Neural crest cell (in vitro differentiated cells): Measurements from ENCODE around the gene PRR16. TPM values are rescaled to one million over a fixed set of nuclear protein-coding genes. Genes with fewer than 3 reads are reported as not detected.

ENCODE experiments used
- DNase-seq: peaks from one replicate; pipeline ENCODE4 v3.0.0; 2021; ENCODE audit warnings: low read depth, mixed read lengths, low spot score
- H3K27ac Mint-ChIP-seq: one replicate; pipeline ENCODE4 v1.8.0; 2021; ENCODE audit warnings: mild to moderate bottlenecking, mixed read lengths; ENCODE audit not compliant: unreplicated experiment
- H3K27me3 Mint-ChIP-seq: 2 replicates; pipeline ENCODE4 v1.8.0; 2021; ENCODE audit warnings: low read depth, mild to moderate bottlenecking, mixed read lengths
- H3K36me3 Mint-ChIP-seq: 2 replicates; pipeline ENCODE4 v1.8.0; 2021; ENCODE audit warnings: low read depth, mild to moderate bottlenecking, mixed read lengths
- H3K4me1 Mint-ChIP-seq: 2 replicates; pipeline ENCODE4 v1.8.0; 2021; ENCODE audit warnings: mixed read lengths
- H3K4me3 Mint-ChIP-seq: one replicate; pipeline ENCODE4 v1.8.0; 2021; ENCODE audit warnings: mild to moderate bottlenecking, mixed read lengths
- H3K9me3 Mint-ChIP-seq: 2 replicates; pipeline ENCODE4 v1.8.0; 2021; ENCODE audit warnings: mixed read lengths
- CTCF ChIP-seq: fragments of 200-600 bp; sonication (generic); conservative IDR thresholded peaks from 2 replicates; pipeline ENCODE4 v1.5.0; 2021; ENCODE audit warnings: antibody characterized with exemption, mild to moderate bottlenecking
- total RNA-seq: library from RNA; stranded (reverse); gene quantifications from 2 replicates; pipeline ENCODE4 v1.2.1, GENCODE V29; 2021

Gene PRR16
- total RNA-seq, 1 donor from 2014 or later: not detected

GRCh38 chr5:120600639-120601038 lies 136.5 kb downstream of the PRR16 start:
- H3K9me3 Mint-ChIP-seq: peaks cover 4% of the 10 kb centered on the region
- H3K4me1 Mint-ChIP-seq: no peaks in the 10 kb centered on the region
- H3K27me3 Mint-ChIP-seq: peaks cover 2% of the 10 kb centered on the region
- no peak for TF ChIP-seq CTCF
- H3K27ac Mint-ChIP-seq: no peak overlapping the region
- no peak for DNase-seq
- no peak overlapping the region for H3K4me3 Mint-ChIP-seq
- no peaks in the 10 kb centered on the region for H3K36me3 Mint-ChIP-seq

- peaks cover 4% of the 10 kb centered on the region for H3K9me3 Mint-ChIP-seq
- peaks cover 2% of the 10 kb centered on the region for H3K27me3 Mint-ChIP-seq
- DNase-seq: no peak
- no peak for TF ChIP-seq CTCF
- H3K4me3 Mint-ChIP-seq: no peak overlapping the region
- no peak overlapping the region for H3K27ac Mint-ChIP-seq
- no peaks in the 10 kb centered on the region for H3K36me3 Mint-ChIP-seq
- no peaks in the 10 kb centered on the region for H3K4me1 Mint-ChIP-seq
These were observed 137.9 kb downstream of the PRR16 start for GRCh38 chr5:120602033-120602432.

- no peak overlapping the region for H3K27ac Mint-ChIP-seq
- TF ChIP-seq CTCF: no peak
- H3K9me3 Mint-ChIP-seq: peaks cover 4% of the 10 kb centered on the region
- no peaks in the 10 kb centered on the region for H3K4me1 Mint-ChIP-seq
- no peak overlapping the region for H3K4me3 Mint-ChIP-seq
- no peaks in the 10 kb centered on the region for H3K36me3 Mint-ChIP-seq
- DNase-seq: no peak
- H3K27me3 Mint-ChIP-seq: no peaks in the 10 kb centered on the region
These were observed 140.8 kb downstream of the PRR16 start for GRCh38 chr5:120604884-120605283.

- Mint-ChIP-seq H3K4me1 (no peaks in the 10 kb centered on the region), H3K9me3 (peaks cover 4% of the 10 kb centered on the region), H3K27ac (no peak overlapping the region), H3K36me3 (no peaks in the 10 kb centered on the region), H3K4me3 (no peak overlapping the region), H3K27me3 (no peaks in the 10 kb centered on the region)
- no peak for TF ChIP-seq CTCF
- DNase-seq: no peak
These were observed 141.4 kb downstream of the PRR16 start for GRCh38 chr5:120605325-120606079.

GRCh38 chr5:120609570-120609969 lies 145.5 kb downstream of the PRR16 start:
- Mint-ChIP-seq H3K27ac (no peak overlapping the region), H3K4me3 (no peak overlapping the region), H3K9me3 (no peaks in the 10 kb centered on the region), H3K4me1 (peaks cover 10% of the 10 kb centered on the region), H3K36me3 (no peaks in the 10 kb centered on the region), H3K27me3 (no peaks in the 10 kb centered on the region)
- no peak for TF ChIP-seq CTCF
- no peak for DNase-seq
